HG03060 (cell line): ENCODE results near the gene ST8SIA6.
"Not testable (repeated sequence)": the region's sequence is repeated elsewhere in the genome, so short reads cannot be mapped to it uniquely, and the experiment has no call there.

Experiments used
- ATAC-seq: cut with Tn5 transposase; IDR thresholded peaks from one replicate; pipeline ENCODE4 v1.9.1; 2021; ENCODE audit warnings: low read depth, moderate number of reproducible peaks; ENCODE audit not compliant: unreplicated experiment

The ST8SIA6 gene

DNA sequence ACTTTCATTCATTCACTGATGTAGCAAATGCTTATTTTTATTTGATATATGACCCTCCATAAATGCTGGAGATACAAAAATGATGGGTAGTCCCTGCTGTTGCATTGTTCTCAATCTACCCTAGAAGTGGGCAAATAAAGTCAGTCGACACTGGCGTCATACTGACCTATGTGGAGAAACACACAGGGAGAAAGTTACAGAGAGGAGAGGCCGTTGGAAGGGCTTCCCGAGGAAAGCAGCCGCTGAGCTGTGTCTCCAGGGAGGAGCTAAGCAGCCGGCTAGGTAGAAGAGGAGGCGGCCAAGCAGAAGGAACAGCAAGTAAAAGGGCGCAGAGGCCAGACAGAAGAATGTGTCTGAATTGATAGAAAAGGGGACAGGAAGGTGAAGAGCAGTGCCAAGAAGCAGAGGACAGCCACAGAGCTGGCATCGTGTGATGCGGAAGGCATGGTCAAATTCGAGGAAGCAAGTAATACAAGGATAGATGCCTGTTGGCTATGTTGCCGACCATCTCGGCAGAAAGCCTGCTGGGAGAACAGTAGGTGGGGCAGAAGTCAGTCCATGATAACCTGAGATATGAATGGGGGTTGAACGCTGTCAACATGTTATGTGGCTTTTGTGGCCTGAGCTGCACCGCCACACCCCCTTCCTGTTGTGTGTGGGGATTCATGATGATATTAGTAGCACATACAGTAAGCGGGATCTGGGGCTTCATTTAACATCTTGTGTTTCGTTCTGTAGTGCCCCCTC, 25.9 kb downstream of the ST8SIA6 start:
- ATAC-seq = no peak

DNA sequence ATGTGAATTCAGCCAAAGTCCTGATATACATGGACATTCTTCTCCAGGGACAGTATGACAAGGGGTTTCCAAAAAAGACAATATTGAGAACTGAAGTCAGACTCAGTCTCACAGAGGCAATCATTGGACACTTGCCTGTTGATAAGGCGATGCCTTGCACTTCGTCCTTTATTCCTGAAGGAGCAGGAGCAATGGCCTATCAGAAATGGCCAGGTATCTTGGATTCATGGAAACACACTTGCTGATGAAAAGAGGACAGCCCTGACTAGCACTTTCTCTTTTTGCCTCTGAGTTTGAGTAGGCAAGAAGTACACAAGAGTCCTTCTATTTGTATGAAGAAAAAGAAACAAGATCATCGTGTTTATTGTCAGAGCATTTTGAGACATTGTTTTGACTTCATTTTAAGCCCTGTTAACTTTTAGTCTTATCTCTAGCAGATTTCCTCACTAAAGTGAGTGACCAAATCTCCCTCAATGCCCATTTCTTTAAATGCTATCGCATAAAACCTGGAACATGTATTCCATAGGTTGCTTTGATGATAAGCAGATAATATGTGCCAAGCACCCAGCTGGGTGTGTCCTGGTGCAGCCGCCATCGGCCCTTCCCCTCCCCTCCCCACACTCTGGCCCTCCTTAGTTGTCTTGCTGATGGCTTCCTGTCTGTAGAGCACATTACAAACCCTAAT, 26.6 kb downstream of the ST8SIA6 start:
- ATAC-seq = no peak

DNA sequence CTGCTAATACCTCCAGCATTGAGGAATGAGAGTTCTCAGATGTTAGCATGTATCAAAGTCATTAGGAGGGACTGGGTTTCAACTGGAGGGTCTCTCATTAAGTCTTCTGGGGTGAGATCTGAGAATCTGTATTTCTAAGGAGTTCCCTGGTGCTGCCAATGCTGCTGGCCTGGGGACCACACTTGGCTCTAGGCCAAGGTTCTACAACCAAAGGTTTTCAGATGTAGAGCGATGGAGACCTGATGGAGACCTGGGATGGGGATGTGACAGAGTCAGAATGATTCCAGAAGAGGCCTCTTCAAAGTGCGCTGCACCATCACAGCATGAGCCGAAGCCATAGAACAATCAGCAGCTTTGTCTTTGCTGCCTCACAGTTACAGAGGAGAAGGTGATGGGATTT, 27.2 kb downstream of the ST8SIA6 start:
- no peak for ATAC-seq

DNA sequence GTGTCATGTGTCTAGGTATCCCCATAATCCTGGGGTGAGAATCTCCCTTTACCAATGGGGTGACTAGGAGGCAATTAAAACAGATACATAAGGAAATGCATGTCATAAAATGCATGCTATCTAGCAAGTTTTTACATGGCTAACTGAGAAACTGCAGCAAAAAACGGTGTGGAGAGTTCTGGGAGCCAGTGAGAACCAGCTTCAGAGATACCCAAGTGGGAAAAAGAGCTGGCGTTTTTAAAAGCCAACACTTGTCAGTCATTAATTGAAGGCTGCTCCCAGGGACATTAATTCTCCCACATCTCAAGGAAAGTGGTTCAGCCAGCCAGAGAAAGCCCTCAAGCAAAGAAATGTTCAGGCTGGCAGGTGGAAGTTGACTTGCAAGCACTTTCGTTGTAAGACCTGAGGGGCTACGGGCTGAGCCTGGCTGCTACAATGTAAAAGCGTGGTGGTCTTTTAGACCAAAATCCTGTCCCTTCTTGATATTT, 28.1 kb downstream of the ST8SIA6 start:
- ATAC-seq = no peak

DNA sequence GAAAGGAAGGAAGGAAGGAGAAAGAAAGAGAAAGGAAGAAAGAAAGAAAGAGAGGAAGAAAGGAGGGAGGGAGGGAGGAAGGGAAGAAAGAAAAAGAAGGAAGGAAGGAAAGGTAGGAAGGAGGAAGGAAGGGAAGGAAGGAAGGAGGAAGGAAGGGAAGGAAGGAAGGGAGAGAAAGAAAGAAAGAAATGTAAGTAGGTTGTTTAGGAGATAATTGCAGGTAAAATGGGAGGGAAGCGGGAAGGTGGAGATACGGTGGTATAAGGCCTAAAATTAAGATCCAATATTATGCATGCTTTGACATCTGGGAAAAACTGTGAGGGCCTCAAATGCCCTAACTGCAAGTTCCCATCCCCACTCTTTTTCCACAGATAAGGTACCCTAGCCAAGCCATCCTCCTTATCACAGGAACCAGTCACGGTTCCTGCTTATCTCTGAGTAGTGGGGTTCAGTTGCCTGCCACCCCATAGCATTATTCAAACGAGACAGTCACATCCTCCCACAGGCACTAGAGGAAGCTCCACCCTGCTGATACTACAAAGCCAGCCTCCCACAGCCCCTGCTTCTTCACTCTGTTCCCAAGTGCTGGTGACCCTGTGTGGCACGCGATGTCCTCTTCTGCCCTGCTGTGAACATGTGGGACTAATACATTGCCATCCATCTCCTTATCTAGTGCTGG, 28.7 kb downstream of the ST8SIA6 start:
- ATAC-seq = no peak

DNA sequence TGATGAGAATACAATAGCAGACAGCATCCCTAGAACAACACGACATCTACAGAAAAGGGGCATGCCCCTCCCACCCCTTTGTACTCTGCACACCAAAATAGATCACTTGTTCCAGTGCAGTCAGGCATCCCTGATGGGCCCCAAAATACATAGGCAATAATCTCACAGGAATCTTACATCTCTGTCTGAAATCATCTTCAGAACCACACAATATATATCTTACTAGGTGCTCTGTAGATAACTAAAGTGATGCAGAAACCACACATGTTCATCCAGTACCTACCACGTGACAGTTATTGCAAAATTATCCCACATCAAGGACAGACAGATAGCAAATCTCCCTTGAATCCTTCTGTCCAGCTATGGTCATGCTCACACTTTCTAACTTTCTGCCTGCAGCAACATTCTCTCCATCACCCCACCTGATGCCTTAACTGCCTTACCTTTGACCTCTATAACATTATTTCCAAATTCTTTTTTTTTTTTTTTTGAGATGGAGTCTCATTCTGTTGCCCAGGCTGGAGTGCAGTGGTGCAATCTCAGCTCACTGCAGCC, 30.7 kb downstream of the ST8SIA6 start:
- no peak for ATAC-seq

DNA sequence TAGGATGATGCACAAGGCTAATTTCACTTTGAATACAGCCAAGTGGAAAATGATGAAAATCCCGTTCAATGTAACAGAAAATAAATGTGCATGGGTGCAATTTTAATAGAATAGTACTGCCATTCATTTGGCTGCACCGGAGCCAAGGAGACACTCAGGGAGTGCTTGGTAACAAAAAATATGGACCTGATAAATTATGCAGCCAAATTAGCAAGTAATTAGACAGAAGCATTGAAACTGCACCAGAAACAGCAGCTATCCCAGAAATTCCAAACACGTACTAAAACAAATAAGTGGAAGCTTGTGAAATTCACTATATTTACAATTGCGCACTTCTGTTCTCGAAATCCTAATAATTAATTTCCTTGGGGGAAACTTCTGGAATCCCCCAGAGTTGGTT, 31.5 kb downstream of the ST8SIA6 start:
- ATAC-seq = no peak

DNA sequence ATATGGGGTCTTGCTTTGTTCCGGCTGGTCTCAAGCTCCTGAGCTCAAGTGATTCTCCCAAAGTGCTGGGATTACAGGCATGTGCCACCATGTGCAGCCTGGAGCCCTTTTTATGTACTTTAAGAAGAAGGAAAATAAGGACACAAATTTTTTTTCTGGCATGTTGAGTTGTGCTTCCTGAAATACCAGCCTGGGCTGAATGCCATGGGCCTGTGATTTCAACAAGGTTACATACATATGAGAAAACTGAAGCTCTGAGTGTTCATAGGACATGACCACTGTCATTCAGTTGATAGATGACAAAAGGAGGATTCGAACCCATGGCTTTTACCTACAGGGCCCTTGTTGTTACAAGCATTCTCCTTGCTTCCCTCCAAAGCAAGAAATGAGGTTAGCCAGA, 36.1 kb downstream of the ST8SIA6 start:
- ATAC-seq = no peak

DNA sequence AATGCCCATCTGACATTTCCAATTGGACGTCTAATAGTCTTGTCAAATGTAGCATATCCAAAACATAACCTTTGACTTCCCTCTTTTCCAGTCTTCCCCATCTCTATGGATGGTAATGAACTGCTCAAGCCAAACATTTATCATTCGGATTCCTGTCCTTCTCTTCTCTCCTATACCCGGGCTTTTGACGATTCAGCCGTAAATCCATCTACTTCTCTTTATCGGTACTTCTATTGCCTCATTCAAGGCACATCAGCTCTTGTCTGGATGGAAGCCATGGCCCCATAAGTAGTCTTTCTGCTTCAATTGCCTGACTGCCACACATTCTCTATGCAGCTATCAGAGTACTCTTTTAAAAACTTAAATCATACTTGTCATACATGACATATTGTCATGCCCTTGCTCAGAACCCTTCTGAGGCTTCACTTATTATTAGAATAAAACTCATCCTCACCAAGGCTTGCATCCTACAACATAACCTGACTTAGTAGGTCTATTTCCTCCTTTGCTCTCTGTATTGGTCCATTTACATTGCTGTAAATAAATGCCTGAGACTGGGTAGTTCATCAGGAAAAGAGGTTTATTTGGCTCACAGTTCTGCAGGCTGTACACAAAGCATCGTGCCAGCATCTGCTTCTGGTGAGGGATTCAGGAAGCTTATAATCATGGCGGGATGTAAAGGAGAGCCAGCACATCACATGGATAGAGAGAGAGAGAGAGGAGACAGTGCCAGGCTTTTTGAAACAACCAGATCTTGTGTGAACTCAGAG, 37.8 kb downstream of the ST8SIA6 start:
- no peak for ATAC-seq

DNA sequence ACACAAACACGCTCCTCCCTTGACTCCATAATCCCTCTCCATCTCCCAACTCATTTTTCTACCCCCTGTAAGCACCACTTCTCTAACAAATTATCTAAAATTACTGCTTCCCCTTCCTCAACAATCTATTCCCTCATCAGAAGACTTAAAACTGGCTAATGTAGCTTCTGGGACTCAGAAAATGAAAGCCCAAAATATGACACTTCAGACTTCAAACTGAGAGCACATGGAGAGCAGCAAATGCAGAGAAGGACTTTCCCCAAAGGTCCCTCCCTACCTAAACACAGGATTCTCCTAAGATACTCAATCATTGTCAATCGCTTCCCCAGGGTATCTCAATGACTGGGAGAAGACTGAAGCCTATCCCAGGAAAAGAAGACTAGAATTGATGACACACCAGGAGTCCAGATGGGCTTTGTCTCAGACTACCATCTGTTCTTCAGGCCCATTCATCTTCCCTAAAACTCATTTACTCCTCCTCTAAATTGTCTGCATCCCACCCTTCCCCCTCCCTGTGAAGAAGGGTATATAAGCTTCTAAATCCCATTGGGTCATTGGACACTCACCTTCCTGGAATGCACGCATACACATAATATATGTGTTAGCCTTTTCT, 39.2 kb downstream of the ST8SIA6 start:
- ATAC-seq = no peak

DNA sequence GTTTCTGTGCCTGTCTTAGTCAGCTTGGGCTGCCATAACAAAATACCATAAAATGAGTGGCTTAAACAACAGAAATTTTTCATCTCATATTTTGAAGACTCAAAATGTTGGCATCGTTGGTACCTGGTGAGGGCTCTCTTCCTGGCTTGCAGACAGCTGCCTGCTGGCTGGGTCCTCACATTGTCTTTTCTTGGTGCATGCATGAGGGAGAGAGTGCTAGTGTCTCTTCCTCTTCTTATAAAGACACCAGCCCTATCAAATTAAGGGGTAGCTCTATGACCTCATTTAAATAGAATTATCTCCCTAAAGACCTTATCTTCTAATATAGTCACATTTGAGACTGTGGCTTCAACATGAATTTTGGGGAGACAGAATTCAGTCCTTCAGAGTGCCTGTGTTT, 39.9 kb downstream of the ST8SIA6 start:
- no peak for ATAC-seq

DNA sequence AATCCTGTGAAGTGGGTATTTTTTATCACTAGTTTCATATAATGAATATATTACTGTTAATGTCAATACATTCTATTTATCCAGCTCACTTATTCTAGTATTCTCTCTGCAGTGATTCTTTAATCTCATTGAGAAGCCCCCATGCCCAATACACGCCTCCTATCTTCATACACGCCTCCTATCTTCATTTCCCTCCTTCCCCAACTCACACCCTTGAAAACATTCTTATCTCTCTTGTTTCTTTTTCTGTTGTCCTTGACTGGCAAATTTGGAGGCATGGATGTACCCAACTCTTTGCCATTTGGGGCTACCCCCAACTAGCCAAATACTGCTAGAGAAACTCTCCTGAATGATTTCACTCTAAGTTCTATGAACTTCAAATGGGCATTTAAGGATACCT, 40.5 kb downstream of the ST8SIA6 start:
- no peak for ATAC-seq

DNA sequence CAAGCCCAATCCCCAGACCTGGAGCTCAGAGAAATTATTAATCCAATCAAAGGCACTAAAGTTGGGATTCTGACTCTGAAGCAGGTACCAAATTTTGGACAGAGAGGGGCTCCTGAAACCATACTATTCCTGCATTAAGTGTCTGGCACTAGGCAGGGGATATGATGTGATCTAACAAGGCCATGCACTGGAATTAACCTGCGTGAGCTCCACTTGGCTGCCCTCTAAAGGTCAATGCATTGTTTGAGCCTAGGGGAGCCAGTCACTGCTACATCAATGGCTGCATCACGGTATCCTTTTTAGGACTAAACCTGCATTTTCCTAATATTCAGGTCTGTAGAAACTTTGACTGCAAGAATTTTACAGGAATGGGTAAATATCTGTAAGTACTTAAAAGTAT, 42.1 kb downstream of the ST8SIA6 start:
- no peak for ATAC-seq

DNA sequence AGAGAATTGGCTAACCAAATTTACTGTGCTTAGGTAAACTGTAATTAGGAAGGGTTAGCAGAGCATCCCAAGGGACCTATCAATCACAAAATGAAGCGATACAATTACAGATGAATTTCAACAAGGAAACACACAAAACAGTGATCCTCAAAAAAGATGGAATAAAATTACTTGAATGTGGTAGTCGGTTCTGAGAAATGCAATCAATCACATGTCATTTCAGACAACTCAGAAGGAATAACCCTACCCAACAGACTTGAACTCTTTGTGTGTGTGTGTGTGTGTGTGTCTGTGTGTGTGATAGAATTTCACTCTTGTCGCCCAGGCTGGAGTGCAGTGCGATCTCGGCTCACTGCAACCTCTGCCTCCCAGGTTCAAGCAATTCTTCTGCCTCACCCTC, 43.5 kb downstream of the ST8SIA6 start:
- no peak for ATAC-seq

DNA sequence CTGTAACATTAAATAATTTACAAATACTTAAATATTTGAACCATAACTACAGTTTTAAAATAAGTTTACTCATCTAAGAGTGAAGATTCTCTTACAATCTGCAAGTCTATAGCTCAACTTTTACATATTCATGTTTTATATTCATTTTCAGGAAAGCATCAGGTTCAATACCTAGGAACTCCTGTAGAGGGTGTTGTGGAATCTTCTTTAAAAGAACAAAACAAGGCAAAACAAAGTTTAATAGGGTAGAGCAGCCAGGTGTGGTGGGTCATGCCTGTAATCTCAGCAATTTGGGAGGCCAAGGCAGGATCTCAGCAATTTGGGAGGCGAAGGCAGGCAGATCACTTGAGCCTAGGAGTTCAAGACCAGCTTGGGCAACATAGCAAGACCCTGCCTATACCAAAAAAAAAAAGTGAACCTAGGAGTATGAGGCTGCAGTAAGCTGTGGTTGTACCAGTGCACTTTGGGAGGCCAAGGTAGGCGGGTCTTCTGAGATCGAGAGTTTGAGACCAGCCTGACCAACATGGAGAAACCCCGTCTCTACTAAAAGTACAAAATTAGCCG, 45.1 kb downstream of the ST8SIA6 start:
- ATAC-seq = no peak

DNA sequence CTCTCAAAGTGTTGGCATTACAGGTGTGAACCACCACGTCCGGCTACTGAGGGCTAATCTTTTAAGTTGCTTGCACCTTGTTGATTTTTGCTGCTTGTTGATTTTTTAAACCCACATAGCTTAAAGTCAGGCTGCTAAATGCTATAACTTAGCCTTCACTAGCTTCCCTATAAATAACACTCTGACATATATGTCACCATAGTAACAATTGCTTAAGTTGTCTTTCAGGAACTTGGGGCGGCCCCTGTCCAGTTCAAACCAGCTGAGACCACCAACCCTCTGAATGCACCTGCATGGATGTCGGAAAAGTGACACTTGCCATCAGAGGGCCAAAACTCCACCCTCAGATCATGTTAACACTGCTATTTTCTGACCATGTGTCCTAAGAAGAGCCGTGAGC, 47.3 kb downstream of the ST8SIA6 start:
- no peak for ATAC-seq

DNA sequence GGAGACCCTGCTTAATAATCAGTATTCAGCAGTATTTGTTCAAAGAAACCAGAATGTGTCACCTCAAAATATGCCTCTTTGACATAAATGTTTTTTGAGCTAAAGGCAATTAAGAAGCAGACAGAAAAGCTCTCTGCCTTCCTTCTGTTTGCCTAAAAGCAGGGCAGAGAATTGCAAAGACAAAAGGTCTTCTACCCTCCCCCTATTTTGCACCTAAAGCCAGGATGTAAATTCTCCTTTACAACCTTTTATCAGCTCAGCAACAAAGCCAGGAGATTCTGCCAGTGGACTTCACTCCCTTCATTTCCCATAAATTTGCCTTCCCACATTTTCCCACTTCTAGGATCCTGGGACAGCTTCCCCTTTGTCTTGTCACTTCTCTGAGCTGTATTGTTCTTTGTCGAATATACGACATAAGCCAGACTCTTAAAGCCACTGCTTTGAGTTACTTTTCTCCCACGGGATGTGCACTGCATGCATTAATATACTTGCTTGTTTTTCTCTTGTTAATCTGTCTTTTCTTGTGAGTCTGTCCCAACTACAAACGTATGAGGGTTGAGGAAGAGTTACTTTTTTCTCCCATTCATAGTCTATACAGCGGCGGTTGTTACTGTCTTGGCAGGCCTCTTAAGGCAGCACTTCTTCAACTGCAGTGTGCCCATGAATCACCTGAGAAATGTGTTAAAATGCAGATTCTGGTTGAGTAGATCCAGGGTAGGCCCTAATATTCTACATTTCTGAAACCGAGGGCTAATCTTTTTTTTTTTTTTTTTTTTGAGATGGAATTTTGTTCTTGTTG, 48.2 kb downstream of the ST8SIA6 start:
- ATAC-seq = no peak

DNA sequence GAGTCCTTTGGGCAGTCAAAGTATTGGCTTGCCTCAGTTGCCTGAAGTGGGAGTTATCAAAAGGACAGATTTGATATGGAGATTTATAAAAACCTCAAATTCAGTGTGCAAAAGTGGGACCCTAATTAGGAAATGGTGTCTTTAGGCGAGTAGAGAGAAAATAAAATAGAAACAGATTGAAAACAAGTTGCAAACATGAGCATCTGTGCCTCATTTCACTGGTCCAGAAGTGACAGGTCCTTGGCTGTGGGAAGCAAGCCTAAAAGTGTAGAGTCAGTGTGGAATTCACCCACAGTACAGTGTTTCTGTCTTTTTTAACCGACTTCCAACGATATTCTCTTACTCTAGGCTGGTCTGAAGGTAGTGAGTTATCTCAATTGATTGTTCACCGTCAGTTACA, 51.2 kb downstream of the ST8SIA6 start:
- no peak for ATAC-seq

DNA sequence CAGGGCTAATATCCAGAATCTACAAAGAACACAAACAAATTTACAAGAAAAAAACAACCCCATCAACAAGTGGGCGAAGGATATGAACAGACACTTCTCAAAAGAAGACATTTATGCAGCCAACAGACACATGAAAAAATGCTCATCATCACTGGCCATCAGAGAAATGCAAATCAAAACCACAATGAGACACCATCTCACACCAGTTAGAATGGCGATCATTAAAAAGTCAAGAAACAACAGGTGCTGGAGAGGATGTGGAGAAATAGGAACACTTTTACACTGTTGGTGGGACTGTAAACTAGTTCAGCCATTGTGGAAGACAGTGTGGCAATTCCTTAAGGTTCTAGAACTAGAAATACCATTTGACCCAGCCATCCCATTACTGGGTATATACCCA, 52.4 kb downstream of the ST8SIA6 start:
- not testable (repeated sequence) for ATAC-seq
